ENCODE results near the gene CAMTA2.

Gene CAMTA2

GRCh38 chr17:4944554-4945175, 42.8 kb downstream of the CAMTA2 start:
- Mint-ChIP-seq H3K27ac (peak overlapping the region; percentile 90), H3K4me1 (ENCODE audit: low read depth) (peaks cover 69% of the 10 kb centered on the region), H3K27me3 (no peaks in the 10 kb centered on the region), H3K9me3 (no peaks in the 10 kb centered on the region), H3K36me3 (ENCODE audit: low read depth) (peaks cover 91% of the 10 kb centered on the region), H3K4me3 (peak overlapping the region; percentile 84)
- intact Hi-C loops (cut with micrococcal nuclease): loop anchor here (5.0 kb wide), 2 partner anchors 37 to 43 kb away; partner anchors contain the start of gene CAMTA2

GRCh38 chr17:4944163-4944553, 43.3 kb downstream of the CAMTA2 start:
- H3K4me1 Mint-ChIP-seq (ENCODE audit: low read depth): peaks cover 70% of the 10 kb centered on the region

GRCh38 chr17:4942760-4943508, 44.5 kb downstream of the CAMTA2 start:
- Mint-ChIP-seq H3K9me3 (no peaks in the 10 kb centered on the region), H3K4me3 (peak overlapping the region; percentile 21), H3K27me3 (no peaks in the 10 kb centered on the region), H3K27ac (peak overlapping the region; percentile 90), H3K4me1 (ENCODE audit: low read depth) (peaks cover 77% of the 10 kb centered on the region), H3K36me3 (ENCODE audit: low read depth) (peaks cover 99% of the 10 kb centered on the region)
- intact Hi-C loops (cut with micrococcal nuclease): no loop called here

More at GRCh38 chr17:4944163-4944553, 43.3 kb downstream of the CAMTA2 start:
- Mint-ChIP-seq H3K9me3 (no peaks in the 10 kb centered on the region), H3K27ac (peak overlapping the region; percentile 90), H3K27me3 (no peaks in the 10 kb centered on the region), H3K4me3 (peak overlapping the region; percentile 84), H3K36me3 (ENCODE audit: low read depth) (peaks cover 96% of the 10 kb centered on the region)
- intact Hi-C loops (cut with micrococcal nuclease): no loop called here

- intact Hi-C loops (cut with micrococcal nuclease): loop anchor here (2.0 kb wide), 1 partner anchor 26 kb away; the partner anchor contains the start of gene SPAG7
- peak overlapping the region; percentile 90 for H3K27ac Mint-ChIP-seq
- H3K4me3 Mint-ChIP-seq: peak overlapping the region; percentile 92
- no peaks in the 10 kb centered on the region for H3K9me3 Mint-ChIP-seq
- H3K4me1 Mint-ChIP-seq (ENCODE audit: low read depth): peaks cover 87% of the 10 kb centered on the region
- H3K36me3 Mint-ChIP-seq (ENCODE audit: low read depth): peaks cover 99% of the 10 kb centered on the region
- H3K27me3 Mint-ChIP-seq: no peaks in the 10 kb centered on the region
Measured at GRCh38 chr17:4941319-4941610, 46.2 kb downstream of the CAMTA2 start.

GRCh38 chr17:4940555-4941318, 46.7 kb downstream of the CAMTA2 start:
- Mint-ChIP-seq H3K4me3 (peak overlapping the region; percentile 92), H3K4me1 (ENCODE audit: low read depth) (peaks cover 87% of the 10 kb centered on the region), H3K27me3 (no peaks in the 10 kb centered on the region), H3K27ac (peak overlapping the region; percentile 90), H3K9me3 (no peaks in the 10 kb centered on the region), H3K36me3 (ENCODE audit: low read depth) (peaks cover 99% of the 10 kb centered on the region)
- intact Hi-C loops (cut with micrococcal nuclease): loop anchor here (1.0 to 2.0 kb wide), 2 partner anchors 8 to 26 kb away; partner anchors contain the start of genes PFN1 and SPAG7

GRCh38 chr17:4939796-4940554, 47.5 kb downstream of the CAMTA2 start, which contains the start of the genes RNF167 and SLC25A11:
Gene RNF167, plus strand, starts transcription at chr17:4940268. Its CDS starts 642 bp downstream, at chr17:4940910.
Gene SLC25A11, minus strand, starts transcription at chr17:4940046. Its CDS starts 136 bp downstream, at chr17:4939910.
- Mint-ChIP-seq H3K4me3 (peak within 1 kb of the TSS; percentile 92), H3K27ac (peak within 1 kb of the TSS; percentile 90), H3K27me3 (no peaks in the 10 kb centered on the region), H3K36me3 (ENCODE audit: low read depth) (peaks cover 96% of the 10 kb centered on the region), H3K4me1 (ENCODE audit: low read depth) (peaks cover 83% of the 10 kb centered on the region), H3K9me3 (no peaks in the 10 kb centered on the region)
- intact Hi-C loops (cut with micrococcal nuclease): loop anchor here (1.0 to 2.0 kb wide), 2 partner anchors 8 to 27 kb away; partner anchors contain the start of genes PFN1 and SPAG7

GRCh38 chr17:4939546-4939795, 48.0 kb downstream of the CAMTA2 start:
- H3K4me1 Mint-ChIP-seq (ENCODE audit: low read depth): peaks cover 80% of the 10 kb centered on the region
- H3K27me3 Mint-ChIP-seq: no peaks in the 10 kb centered on the region
- H3K27ac Mint-ChIP-seq: peak overlapping the region; percentile 90
- no peaks in the 10 kb centered on the region for H3K9me3 Mint-ChIP-seq
- H3K4me3 Mint-ChIP-seq: peak overlapping the region; percentile 92
- H3K36me3 Mint-ChIP-seq (ENCODE audit: low read depth): peaks cover 93% of the 10 kb centered on the region
- intact Hi-C loops (cut with micrococcal nuclease): no loop called here

- Mint-ChIP-seq H3K9me3 (no peaks in the 10 kb centered on the region), H3K4me3 (peak overlapping the region; percentile 92), H3K36me3 (ENCODE audit: low read depth) (peaks cover 90% of the 10 kb centered on the region), H3K27me3 (peaks cover 2% of the 10 kb centered on the region), H3K27ac (peak overlapping the region; percentile 90), H3K4me1 (ENCODE audit: low read depth) (peaks cover 80% of the 10 kb centered on the region)
- intact Hi-C loops (cut with micrococcal nuclease): no loop called here
Measured at GRCh38 chr17:4938688-4939545, 48.6 kb downstream of the CAMTA2 start.

- H3K4me1 Mint-ChIP-seq (ENCODE audit: low read depth): peaks cover 81% of the 10 kb centered on the region
- H3K36me3 Mint-ChIP-seq (ENCODE audit: low read depth): peaks cover 82% of the 10 kb centered on the region
- peaks cover 6% of the 10 kb centered on the region for H3K27me3 Mint-ChIP-seq
- H3K27ac Mint-ChIP-seq: peak overlapping the region; percentile 90
- H3K4me3 Mint-ChIP-seq: peak overlapping the region; percentile 92
- intact Hi-C loops (cut with micrococcal nuclease): no loop called here
- H3K9me3 Mint-ChIP-seq: no peaks in the 10 kb centered on the region
Measured at GRCh38 chr17:4938069-4938491, 49.4 kb downstream of the CAMTA2 start.

- Mint-ChIP-seq H3K36me3 (ENCODE audit: low read depth) (peaks cover 77% of the 10 kb centered on the region), H3K4me3 (no peak overlapping the region), H3K9me3 (no peaks in the 10 kb centered on the region), H3K27ac (peak overlapping the region; percentile 31), H3K27me3 (peaks cover 11% of the 10 kb centered on the region), H3K4me1 (ENCODE audit: low read depth) (peaks cover 81% of the 10 kb centered on the region)
- intact Hi-C loops (cut with micrococcal nuclease): no loop called here
Measured at GRCh38 chr17:4937553-4937952, 49.9 kb downstream of the CAMTA2 start.

- H3K27me3 Mint-ChIP-seq: peaks cover 15% of the 10 kb centered on the region
- peaks cover 74% of the 10 kb centered on the region for H3K36me3 Mint-ChIP-seq (ENCODE audit: low read depth)
- H3K9me3 Mint-ChIP-seq: no peaks in the 10 kb centered on the region
- H3K4me1 Mint-ChIP-seq (ENCODE audit: low read depth): peaks cover 81% of the 10 kb centered on the region
- H3K4me3 Mint-ChIP-seq: no peak overlapping the region
- intact Hi-C loops (cut with micrococcal nuclease): no loop called here
- peak overlapping the region; percentile 31 for H3K27ac Mint-ChIP-seq
Measured at GRCh38 chr17:4936436-4936835, 51.0 kb downstream of the CAMTA2 start.

- no peaks in the 10 kb centered on the region for H3K9me3 Mint-ChIP-seq
- H3K27me3 Mint-ChIP-seq: peaks cover 16% of the 10 kb centered on the region
- H3K36me3 Mint-ChIP-seq (ENCODE audit: low read depth): peaks cover 74% of the 10 kb centered on the region
- peak overlapping the region; percentile 12 for H3K27ac Mint-ChIP-seq
- H3K4me1 Mint-ChIP-seq (ENCODE audit: low read depth): peaks cover 81% of the 10 kb centered on the region
- no peak overlapping the region for H3K4me3 Mint-ChIP-seq
- intact Hi-C loops (cut with micrococcal nuclease): no loop called here
Measured at GRCh38 chr17:4935650-4936049, 51.8 kb downstream of the CAMTA2 start.

Data from dendritic cell treated with granulocyte-macrophage colony-stimulating factor and Interleukin-4, amounts not matched to agents 40 ng/mL and 50 ng/mL, for 4 days (primary cell).